ENCODE data around the gene CAMTA1.
"Not testable (repeated sequence)": the region's sequence is repeated elsewhere in the genome, so short reads cannot be mapped to it uniquely, and the experiment has no call there.

CAMTA1 gene

GRCh38 chr1:7587773-7588456, 802.7 kb downstream of the CAMTA1 start:
- no peak for TF ChIP-seq ZNF274 (IDR thresholded peaks at IDR 0.05; ENCODE audit: low read depth, low read length)
- no peak overlapping the region for H3K4me3 ChIP-seq (ENCODE audit: low read length)

GRCh38 chr1:7588457-7588827, 803.2 kb downstream of the CAMTA1 start:
- no peak for TF ChIP-seq ZNF274 (IDR thresholded peaks at IDR 0.05; ENCODE audit: low read depth, low read length)

GRCh38 chr1:7589080-7589735, 804.0 kb downstream of the CAMTA1 start:
- TF ChIP-seq ZNF274 (IDR thresholded peaks at IDR 0.05; ENCODE audit: low read depth, low read length), result no peak
- no peak overlapping the region for H3K4me3 ChIP-seq (ENCODE audit: low read length)

More at GRCh38 chr1:7588457-7588827, 803.2 kb downstream of the CAMTA1 start:
- H3K4me3 ChIP-seq (ENCODE audit: low read length), result no peak overlapping the region

GRCh38 chr1:7589774-7590425, 804.6 kb downstream of the CAMTA1 start:
- H3K4me3 ChIP-seq (ENCODE audit: low read length), result no peak overlapping the region
- no peak for TF ChIP-seq ZNF274 (IDR thresholded peaks at IDR 0.05; ENCODE audit: low read depth, low read length)

- no peak for TF ChIP-seq ZNF274 (IDR thresholded peaks at IDR 0.05; ENCODE audit: low read depth, low read length)
- no peak overlapping the region for H3K4me3 ChIP-seq (ENCODE audit: low read length)
These were observed 805.2 kb downstream of the CAMTA1 start for GRCh38 chr1:7590426-7590790.

GRCh38 chr1:7591565-7591964, 806.3 kb downstream of the CAMTA1 start:
- TF ChIP-seq ZNF274 (IDR thresholded peaks at IDR 0.05; ENCODE audit: low read depth, low read length), result no peak
- H3K4me3 ChIP-seq (ENCODE audit: low read length), result no peak overlapping the region

- no peak for TF ChIP-seq ZNF274 (IDR thresholded peaks at IDR 0.05; ENCODE audit: low read depth, low read length)
- no peak overlapping the region for H3K4me3 ChIP-seq (ENCODE audit: low read length)
These were observed 807.0 kb downstream of the CAMTA1 start for GRCh38 chr1:7592120-7592798.

- no peak overlapping the region for H3K4me3 ChIP-seq (ENCODE audit: low read length)
- no peak for TF ChIP-seq ZNF274 (IDR thresholded peaks at IDR 0.05; ENCODE audit: low read depth, low read length)
These were observed 808.9 kb downstream of the CAMTA1 start for GRCh38 chr1:7594002-7594713.

- no peak overlapping the region for H3K4me3 ChIP-seq (ENCODE audit: low read length)
- no peak for TF ChIP-seq ZNF274 (IDR thresholded peaks at IDR 0.05; ENCODE audit: low read depth, low read length)
These were observed 809.6 kb downstream of the CAMTA1 start for GRCh38 chr1:7594714-7595295.

- TF ChIP-seq ZNF274 (IDR thresholded peaks at IDR 0.05; ENCODE audit: low read depth, low read length), result no peak
These were observed 810.1 kb downstream of the CAMTA1 start for GRCh38 chr1:7595336-7595735.

GRCh38 chr1:7596126-7596965, 811.1 kb downstream of the CAMTA1 start:
- no peak for TF ChIP-seq ZNF274 (IDR thresholded peaks at IDR 0.05; ENCODE audit: low read depth, low read length)
- H3K4me3 ChIP-seq (ENCODE audit: low read length), result no peak overlapping the region

More at GRCh38 chr1:7595336-7595735, 810.1 kb downstream of the CAMTA1 start:
- no peak overlapping the region for H3K4me3 ChIP-seq (ENCODE audit: low read length)

GRCh38 chr1:7598058-7598457, 812.8 kb downstream of the CAMTA1 start:
- H3K4me3 ChIP-seq (ENCODE audit: low read length), result not testable (repeated sequence)

- H3K4me3 ChIP-seq (ENCODE audit: low read length), result not testable (repeated sequence)
These were observed 819.7 kb downstream of the CAMTA1 start for GRCh38 chr1:7604906-7605305.

Data from GM08714 (cell line).